AG09319 (cell line): ENCODE data around the gene RSRC1.
"Not testable (repeated sequence)": the region's sequence is repeated elsewhere in the genome, so short reads cannot be mapped to it uniquely, and the experiment has no call there.

ENCODE experiments used
- DNase-seq: peaks from one replicate; pipeline ENCODE4 v3.0.0-alpha.2; 2010; ENCODE audit warnings: low read depth; ENCODE audit errors: extremely low read depth
- TF ChIP-seq, protein P1 (sequence below): IDR thresholded peaks from 2 replicates; pipeline ENCODE4 v1.5.1; 2011; ENCODE audit warnings: low read depth, mild to moderate bottlenecking, inconsistent platforms, low read length, moderate library complexity

Gene RSRC1

DNA sequence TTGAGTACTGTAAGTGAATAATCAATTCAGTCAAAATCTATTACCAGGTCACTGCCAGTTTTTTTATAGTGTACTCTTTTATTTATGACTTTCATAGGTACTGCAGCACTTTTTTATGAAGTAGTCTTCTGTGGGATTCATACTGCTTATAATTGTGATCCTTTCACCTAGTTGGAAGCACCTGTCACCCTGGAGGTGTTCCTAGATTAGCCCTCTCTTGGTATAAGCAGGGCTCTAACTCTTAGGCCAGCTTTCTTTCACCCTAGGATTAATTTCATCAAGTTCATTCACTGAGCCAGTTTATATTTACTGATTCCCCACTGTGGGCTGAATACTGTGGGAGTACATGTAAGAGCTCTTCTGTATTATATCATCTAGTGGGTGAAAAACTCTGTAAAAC, 395.2 kb downstream of the RSRC1 start:
- DNase-seq = no peak
- TF ChIP-seq, protein P1, sequence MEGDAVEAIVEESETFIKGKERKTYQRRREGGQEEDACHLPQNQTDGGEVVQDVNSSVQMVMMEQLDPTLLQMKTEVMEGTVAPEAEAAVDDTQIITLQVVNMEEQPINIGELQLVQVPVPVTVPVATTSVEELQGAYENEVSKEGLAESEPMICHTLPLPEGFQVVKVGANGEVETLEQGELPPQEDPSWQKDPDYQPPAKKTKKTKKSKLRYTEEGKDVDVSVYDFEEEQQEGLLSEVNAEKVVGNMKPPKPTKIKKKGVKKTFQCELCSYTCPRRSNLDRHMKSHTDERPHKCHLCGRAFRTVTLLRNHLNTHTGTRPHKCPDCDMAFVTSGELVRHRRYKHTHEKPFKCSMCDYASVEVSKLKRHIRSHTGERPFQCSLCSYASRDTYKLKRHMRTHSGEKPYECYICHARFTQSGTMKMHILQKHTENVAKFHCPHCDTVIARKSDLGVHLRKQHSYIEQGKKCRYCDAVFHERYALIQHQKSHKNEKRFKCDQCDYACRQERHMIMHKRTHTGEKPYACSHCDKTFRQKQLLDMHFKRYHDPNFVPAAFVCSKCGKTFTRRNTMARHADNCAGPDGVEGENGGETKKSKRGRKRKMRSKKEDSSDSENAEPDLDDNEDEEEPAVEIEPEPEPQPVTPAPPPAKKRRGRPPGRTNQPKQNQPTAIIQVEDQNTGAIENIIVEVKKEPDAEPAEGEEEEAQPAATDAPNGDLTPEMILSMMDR = no peak

DNA sequence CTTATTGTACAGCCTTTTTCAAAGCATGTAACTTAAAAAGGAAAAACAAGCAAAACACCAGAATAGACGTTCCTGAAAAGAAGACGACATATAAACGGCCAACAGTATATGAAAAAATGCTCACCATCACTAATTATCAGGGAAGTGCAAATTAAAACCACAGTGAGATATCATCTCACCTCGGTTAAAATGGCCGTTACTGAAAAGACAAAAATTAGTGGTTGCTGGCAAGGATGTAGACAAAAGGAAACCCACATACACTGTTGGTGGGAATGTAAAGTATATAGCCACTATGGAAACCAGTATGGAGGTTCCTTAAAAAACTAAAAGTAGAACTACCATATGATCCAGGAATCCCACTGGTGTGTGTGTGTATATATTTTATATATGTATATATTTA, 396.6 kb downstream of the RSRC1 start:
- no peak for DNase-seq
- TF ChIP-seq, protein P1 = no peak

DNA sequence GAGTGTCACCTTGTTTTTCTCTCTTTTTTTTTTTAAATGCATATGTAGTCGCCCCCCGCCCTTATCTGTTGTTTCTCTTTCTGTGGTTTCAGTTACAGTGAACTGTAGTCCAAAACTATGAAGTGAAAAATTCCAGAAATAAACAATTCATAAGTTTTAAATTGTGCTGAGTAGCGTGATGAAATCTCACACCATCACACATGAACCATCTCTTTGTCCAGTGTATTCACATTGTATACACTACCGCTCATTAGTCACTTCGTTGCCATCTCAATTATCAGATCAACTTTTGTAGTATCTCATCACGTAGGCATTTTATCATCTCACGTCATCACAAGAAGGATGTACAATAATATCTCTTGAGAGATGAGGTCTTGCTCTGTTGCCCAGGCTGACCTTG, 398.6 kb downstream of the RSRC1 start:
- no peak for DNase-seq
- TF ChIP-seq, protein P1 = no peak

DNA sequence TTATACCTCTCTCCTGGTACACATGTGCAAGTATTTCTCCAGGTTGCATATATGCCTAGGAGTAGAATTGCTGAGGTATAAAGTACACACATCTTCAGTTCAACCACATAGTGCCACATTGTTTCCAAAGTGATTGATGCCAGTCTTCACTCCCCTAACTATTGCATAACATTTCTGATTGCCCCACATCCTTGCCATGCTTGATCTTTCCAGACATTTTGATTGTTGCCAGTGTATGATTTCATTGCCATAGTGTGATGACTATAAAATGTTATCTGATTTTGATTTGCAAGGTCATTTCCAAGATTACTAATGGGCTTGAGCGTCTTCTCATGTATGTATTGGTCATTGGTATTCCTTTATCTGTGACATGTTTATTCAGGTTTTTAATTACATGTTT, 400.0 kb downstream of the RSRC1 start:
- no peak for DNase-seq
- TF ChIP-seq, protein P1 = no peak

DNA sequence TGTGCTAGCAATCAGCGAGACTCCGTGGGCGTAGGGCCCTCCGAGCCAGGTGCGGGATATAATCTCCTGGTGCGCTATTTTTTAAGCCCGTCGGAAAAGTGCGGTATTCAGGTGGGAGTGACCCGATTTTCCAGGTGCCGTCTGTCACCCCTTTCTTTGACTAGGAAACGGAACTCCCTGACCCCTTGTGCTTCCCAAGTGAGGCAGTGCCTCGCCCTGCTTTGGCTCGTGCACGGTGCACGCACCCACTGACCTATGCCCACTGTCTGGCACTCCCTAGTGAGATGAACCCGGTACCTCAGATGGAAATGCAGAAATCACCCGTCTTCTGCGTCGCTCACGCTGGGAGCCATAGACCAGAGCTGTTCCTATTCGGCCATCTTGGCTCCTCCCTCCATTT, 406.8 kb downstream of the RSRC1 start:
- DNase-seq = not testable (repeated sequence)

DNA sequence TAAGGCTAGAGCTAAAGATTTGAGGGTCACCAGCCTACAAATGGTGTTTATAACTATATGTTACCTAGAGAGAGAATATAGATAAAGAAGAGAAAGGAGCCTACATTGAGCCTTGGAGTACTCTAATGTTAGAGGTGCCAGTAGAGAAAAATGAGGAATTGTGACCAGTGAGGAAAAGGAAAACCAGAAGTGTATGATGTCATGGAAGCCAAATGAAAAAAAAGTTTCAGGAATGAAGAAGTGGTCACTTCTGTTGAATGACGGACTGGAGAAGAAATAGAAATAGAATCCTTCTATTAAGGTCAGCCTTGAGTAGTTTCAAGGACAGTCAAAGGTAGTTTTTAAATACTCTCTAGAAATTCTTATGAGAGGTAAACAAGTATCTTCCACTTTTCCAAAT, 409.9 kb downstream of the RSRC1 start:
- TF ChIP-seq, protein P1 = no peak
- no peak for DNase-seq

DNA sequence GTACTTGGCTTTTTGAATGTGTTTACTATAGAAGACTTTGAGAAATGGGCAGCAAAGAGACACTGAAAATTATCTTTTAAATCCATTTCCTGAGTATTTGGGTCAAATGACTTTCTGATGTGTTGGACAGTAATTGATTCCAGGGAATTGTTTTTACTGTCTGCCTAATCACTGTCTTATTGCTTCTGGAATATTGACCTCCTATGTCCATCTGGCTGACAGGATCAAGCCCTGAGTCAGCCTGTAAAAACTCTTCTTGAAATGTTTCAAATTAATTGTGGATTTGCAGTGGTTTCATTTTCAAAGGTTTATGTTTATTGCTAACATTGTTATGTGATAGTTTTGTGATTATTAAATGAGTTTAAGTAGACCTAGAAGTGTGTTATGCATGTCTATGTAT, 410.5 kb downstream of the RSRC1 start:
- no peak for DNase-seq
- TF ChIP-seq, protein P1 = no peak

DNA sequence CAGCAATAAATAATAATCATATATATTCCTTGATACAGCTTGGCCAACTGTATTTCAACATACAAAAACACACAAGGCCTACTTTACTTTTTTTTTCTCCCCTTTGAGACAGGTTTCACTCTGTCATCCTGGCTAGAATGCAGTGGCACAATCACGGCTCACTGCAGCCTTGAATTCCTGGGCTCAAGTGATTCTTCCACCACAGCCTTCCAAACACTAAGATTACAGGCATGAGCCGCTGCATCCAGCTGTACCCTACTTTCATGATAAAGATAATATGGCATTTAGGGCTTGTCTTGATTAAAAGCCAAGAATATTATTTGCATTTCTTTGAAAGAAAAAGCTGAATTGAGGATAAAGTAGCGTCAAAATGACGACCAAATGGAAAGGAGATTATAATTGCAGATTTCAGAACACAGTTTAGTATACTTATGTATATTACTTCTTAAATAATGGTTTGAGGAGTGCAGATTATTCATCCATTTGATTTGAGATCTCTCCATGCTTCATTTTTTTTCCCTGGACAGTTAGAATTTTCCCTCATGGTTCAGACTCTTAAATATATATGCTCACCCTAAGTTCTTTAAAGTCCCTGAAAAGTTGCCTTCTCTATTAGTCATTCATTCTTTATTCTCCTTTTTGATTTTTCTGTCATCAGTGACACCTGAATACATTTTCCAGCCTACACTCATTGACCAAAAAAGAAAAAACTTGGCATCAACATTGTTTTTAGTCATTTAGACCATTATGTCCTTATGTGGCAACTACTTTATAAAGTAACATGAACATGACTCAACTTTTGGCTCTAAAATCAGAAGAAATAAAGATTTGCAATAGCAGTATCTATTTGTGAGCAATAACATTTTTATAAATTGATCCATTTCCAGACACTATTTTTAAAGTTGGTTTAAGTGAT, 412.6 kb downstream of the RSRC1 start:
- TF ChIP-seq, protein P1 = no peak
- DNase-seq = no peak
